A204.1 (cell line): ENCODE results near the gene TPM4.
"Not testable (repeated sequence)": the region's sequence is repeated elsewhere in the genome, so short reads cannot be mapped to it uniquely, and the experiment has no call there.

Source experiments
- FAIRE-seq: peaks from 2 replicates; lab custom pipeline; 2012; peaks lifted over from hg19 to GRCh38; lab: Jason Lieb, UNC

The TPM4 gene

GRCh38 chr19:16098821-16099220, 22.5 kb downstream of the TPM4 start:
- FAIRE-seq = no peak

DNA sequence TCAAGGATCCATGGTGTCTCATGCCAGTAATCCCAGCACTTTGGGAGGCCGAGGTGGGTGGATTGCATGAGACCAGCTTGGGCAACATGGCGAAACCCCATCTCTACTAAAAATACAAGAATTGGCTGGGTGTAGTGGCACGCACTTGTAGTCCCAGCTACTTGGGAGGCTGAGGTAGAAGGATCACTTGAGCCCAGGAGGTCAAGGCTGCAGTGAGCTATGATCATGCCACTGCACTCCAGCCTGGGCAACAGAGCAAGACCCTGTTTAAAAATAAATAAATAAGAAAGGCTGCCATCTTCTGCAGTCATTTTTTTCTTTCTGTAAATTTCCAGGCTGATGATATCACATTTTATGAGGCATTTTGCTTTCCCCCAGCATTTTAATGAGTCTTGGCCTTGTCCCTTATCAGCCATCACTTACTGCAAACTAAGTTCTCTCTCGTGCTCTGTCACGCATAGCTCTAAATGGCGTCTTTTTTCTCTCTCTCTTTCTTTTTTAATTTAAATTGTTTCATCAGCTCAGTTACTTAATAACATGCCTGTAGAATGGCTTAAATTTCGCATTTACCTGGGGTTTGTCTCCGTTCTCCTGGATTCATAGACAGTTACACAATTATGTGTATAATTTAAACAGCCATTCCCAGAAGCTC, 23.1 kb downstream of the TPM4 start:
- not testable (repeated sequence) for FAIRE-seq

GRCh38 chr19:16100524-16100923, 24.2 kb downstream of the TPM4 start:
- no peak for FAIRE-seq

GRCh38 chr19:16104722-16105121, 28.4 kb downstream of the TPM4 start:
- no peak for FAIRE-seq

GRCh38 chr19:16106121-16106520, 29.8 kb downstream of the TPM4 start:
- no peak for FAIRE-seq

GRCh38 chr19:16111160-16111908, 35.0 kb downstream of the TPM4 start, which contains the start of gene RAB8A:
TSS of gene RAB8A (plus strand) at chr19:16111889. CDS start at chr19:16111902, 13 bp downstream.
- peak; percentile 91 for FAIRE-seq

DNA sequence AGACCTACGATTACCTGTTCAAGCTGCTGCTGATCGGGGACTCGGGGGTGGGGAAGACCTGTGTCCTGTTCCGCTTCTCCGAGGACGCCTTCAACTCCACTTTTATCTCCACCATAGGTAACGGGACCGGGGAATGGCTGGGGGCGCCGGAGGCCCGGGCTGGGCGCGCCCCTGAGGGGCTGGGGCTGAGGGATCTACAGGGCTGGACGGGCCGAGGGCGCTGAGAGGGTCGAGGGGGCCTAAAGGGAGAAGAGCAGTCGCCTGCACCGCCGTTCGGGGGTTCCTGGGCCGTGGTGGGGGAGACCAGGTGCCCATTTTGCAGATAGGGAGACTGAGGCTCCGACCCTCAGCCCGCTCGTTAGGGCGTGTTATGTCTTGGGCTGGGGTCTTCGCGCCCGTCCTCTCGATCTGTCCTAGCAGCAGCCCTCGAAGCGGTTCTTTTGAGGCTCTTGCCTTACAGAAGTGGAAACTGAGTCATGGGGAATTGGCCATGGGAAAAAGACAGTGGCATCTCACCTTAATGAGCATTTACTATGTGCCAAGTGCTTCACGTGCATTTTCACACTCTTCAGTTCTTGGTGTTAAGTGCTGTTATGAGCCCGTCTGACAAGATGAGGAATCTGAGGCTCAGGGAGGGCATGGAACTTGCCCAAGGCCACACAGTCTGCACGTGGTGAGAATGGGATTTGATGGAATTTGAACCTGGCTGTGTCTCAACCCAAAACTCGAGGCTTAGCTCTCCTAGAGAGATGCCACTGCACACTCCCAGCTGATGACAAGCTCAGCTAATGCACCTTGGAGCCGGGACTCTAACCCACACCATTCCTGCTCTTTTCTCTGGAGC, 35.8 kb downstream of the TPM4 start:
- FAIRE-seq = no peak

GRCh38 chr19:16112778-16113177, 36.5 kb downstream of the TPM4 start:
- FAIRE-seq = no peak

DNA sequence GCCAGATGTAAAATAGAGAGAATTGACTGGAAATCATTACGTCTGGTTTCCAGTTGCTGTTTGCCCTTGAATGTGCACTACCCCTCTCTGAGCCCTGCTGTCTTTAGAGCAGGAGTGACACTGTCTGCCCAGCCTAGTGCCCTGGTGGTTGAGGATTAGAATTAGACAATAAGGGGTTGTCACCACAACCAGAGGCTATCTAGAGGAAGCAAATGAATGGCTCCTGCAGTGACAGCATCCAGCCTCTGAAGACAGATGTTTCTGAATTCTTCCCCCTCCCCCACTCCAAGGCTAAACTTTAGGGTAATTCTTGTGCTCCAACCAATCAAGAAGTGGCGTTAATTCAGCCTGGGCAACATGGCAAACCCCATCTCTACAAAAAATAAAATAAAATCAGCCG, 37.4 kb downstream of the TPM4 start:
- no peak for FAIRE-seq

DNA sequence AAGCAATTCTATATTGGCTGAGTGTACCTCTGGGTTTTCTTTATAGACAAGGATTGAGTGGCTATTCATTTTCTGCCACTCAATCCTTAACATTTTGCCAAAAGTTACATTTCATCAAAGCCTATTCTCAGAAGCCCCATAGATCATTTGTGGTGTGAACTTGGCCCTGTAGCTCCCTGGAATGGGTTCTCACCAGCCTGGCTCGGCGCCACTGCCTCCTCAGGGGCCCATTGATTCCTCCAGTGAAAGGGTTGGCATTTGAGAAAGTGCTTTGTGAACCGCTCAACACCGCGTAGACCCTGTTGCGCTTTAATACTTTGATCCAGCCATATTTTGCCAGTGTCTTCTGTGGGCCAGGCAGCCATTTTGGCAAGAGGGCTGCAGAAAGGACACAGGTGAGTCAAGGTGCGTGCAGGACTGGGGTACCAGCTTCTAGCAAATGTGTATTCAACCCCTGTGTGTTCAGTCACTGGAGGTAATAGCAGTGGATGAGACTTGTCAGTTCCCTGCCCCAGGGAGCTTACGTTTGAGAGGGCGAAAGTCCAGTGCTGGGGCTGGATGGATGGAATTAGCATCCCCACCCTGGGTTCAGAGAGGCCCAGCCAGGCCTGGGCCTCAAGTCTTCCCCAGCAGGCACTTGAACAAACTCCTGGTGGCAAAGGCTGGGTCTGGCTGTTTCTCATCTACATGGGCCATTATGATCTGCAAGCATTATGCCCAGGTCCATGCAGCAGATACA, 39.2 kb downstream of the TPM4 start:
- FAIRE-seq = no peak

DNA sequence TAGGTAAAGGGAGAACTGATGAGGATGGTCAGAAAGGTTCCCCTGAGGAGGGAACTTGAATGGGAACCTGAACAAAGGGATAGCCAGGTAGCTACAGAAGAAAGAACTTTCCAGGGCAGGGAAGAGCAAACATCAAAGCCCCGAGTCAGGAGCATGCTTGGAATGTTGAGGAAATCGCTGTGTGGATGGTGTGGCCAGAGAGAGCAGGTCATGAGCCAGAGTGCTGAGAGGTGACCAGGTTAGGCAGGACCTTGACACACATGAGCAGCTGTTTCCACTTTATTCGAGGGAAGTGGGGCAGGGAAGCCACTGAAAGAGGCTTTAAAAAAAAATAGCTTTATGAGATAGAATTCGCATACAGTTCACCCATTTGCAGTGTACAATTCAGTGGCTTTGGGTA, 39.8 kb downstream of the TPM4 start:
- FAIRE-seq = no peak

GRCh38 chr19:16117594-16118033, 41.3 kb downstream of the TPM4 start:
- FAIRE-seq = no peak

DNA sequence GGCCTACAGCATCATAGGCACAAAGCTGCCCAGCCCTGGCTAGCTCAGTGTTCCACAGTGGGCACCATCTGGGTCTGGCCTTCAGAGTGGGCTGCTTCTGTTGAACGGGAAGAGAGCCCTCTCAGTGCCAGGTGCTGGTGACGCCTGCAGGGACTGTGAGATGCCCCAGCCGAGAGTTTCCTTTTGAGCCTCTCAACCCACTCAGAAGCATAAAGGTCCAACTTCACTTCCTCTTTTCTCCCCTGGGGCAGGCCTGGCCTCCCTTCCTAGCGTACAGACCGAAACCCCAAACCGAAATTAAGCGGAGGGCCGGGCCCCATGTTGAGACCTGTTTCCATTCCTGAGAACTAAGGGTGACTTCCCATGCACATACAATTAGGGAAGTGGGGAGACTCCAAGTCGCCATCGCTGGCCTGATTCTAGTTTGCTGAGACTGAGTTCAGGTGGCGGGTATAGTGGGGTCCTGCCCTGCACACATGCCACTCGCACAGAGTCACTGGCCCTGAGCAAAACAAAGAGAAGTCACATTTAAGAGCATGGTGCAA, 42.3 kb downstream of the TPM4 start:
- FAIRE-seq = no peak

GRCh38 chr19:16119075-16119857, 43.0 kb downstream of the TPM4 start:
- not testable (repeated sequence) for FAIRE-seq

DNA sequence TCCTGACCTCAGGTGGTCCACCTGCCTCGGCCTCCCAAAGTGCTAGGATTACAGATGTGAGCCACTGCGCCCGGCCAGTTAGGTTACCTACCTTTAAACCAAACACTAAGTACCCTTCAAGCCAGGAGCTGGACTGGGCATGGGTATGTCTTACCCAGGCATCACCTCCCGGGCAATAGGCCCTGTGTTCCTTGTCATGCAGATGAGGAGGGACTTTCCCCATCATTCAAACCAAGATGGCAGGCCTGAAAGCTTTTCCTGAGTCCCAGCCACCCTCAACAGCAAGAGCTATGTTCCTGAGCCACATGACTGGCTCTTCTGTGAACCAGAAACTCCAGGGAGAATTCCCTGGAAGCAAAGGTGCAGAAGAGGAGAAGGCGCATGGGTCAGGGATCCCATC, 44.8 kb downstream of the TPM4 start:
- no peak for FAIRE-seq

DNA sequence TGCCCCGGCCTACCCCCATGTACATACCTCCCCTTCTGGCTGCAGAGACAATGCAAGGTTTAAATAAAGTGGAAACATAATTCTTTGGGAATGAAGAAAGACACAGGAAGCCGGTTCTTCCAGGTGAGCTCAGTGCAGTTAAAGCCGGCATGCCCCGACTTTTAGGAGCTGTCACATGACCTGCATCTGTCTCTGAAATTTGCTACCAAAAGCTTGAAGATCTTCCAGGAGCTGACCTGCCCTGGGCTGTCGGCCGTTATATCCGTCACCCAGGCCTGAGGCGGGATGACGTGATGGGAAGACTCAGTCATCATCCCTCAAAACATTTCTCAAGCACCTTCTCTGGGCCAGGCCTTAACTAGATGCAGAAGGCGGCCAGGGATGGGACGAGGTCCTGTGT, 45.7 kb downstream of the TPM4 start:
- FAIRE-seq = no peak

DNA sequence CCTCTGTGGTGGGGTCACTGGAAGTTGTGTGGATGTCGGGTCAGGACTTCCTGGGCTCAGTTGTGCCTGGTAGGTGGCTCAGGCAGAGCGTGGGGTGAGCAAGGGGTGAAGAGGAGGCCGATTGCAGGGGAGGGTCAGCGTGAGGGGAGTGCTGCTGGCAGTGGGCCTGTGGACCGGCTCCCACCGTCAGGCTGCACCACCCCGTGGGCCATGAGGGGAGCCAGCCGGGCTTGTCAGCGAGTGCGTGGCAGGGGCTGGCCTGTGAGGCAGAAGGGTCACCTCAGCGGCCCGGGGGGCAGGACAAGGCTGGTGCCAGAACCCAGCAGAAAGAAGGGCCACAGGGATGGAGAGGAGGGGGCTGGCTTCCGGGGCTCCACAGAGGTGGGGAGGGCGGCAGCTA, 48.7 kb downstream of the TPM4 start:
- no peak for FAIRE-seq

DNA sequence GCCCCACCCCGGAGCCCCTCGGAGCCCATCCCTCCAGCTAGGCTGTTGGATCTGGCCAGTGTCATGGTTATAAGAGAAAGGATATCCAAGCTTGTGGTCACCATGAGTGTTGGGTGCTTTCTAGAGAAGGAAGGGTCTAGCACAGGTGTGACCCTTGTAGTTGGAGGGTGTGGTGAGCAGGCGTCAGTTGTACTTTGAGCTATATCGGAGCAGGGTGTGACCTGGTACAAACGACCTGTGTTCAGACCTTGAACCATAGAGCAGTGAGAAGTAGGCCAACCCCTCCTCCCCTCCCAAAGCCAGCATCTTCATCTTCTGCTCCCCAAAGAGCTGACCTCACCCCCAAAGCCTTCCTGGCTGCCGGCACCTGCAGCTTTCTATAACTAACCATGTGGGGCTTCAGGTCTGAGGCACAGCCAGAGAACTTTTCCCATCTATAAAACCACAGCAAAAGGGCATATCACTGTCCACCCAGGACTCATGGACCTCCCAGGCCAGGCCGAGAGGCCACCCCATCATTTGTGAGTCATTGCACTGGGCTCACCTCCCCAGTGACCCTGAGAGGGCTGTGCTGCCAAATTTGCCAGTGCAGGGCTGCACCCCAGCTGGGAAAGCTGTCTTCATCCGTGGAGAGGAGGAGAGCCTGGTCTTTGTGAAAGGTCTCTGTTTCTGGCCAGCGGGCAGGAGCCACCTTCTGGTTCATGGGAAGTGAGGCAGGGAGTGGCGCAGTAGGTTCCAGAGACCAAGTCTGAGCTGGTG, 49.6 kb downstream of the TPM4 start:
- no peak for FAIRE-seq

- no peak for FAIRE-seq
Observed at GRCh38 chr19:16127080-16127479, 50.8 kb downstream of the TPM4 start.

GRCh38 chr19:16127776-16128371, 51.6 kb downstream of the TPM4 start:
- FAIRE-seq = no peak
